ENCODE measurements around the gene ZNF407.

The ZNF407 gene

DNA sequence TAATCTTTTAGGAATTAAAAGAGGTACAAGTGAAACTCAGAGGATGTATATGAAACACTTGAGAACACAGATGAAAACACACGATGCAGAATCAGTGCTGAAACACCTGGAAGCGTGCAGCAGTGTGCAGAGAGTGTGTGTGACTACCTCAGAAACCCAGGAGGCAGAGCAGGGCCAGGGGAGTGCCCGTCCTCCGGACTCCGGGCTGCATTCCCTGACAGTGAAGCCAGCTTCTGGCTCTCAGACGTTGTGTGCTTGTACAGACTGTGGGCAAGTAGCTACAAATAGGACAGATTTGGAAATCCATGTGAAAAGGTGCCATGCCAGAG, 34.6 kb downstream of the ZNF407 start:
- H3K79me2 ChIP-seq (ENCODE audit: control insufficient read depth, insufficient read depth, low read length) = no peaks in the 10 kb centered on the region
- H3K9ac ChIP-seq (ENCODE audit: low read length) = no peak overlapping the region
- H3K4ac ChIP-seq (ENCODE audit: low read depth, low read length) = no peak overlapping the region
- no peaks in the 10 kb centered on the region for H3K79me1 ChIP-seq (ENCODE audit: low read length)
- no peak overlapping the region for H2BK15ac ChIP-seq (replicated peaks; ENCODE audit: low read depth)
- WGBS (ENCODE audit: extremely low coverage, insufficient coverage, low lambda C conversion rate) = no CpG with 5 or more reads among the region's 6 CpGs
- no peak overlapping the region for H3K4me3 ChIP-seq (ENCODE audit: low read length)
- H2AK5ac ChIP-seq (ENCODE audit: low read length) = no peak overlapping the region
- H3K36me3 ChIP-seq (ENCODE audit: control insufficient read depth, insufficient read depth, low read length) = no peaks in the 10 kb centered on the region
- no peak overlapping the region for H3K23ac ChIP-seq (ENCODE audit: low read length)
- no peak overlapping the region for H3K18ac ChIP-seq (ENCODE audit: low read length)
- no peaks in the 10 kb centered on the region for H3K4me1 ChIP-seq (ENCODE audit: control insufficient read depth, low read depth, low read length)
- H4K5ac ChIP-seq (ENCODE audit: low read length) = no peak overlapping the region
- H3K56ac ChIP-seq (ENCODE audit: low read length) = no peak overlapping the region
- H3K27me3 ChIP-seq (ENCODE audit: insufficient read depth, low read length, poor library complexity) = no peaks in the 10 kb centered on the region
- no peak for DNase-seq
- no peak overlapping the region for H4K8ac ChIP-seq (ENCODE audit: low read depth, low read length)
- H3K4me2 ChIP-seq (ENCODE audit: low read length) = no peak overlapping the region
- H2BK5ac ChIP-seq (ENCODE audit: low read length) = no peak overlapping the region
- H3K27ac ChIP-seq (ENCODE audit: low read depth, low read length) = no peak overlapping the region
- no peak overlapping the region for H2BK120ac ChIP-seq (ENCODE audit: low read depth, low read length)

DNA sequence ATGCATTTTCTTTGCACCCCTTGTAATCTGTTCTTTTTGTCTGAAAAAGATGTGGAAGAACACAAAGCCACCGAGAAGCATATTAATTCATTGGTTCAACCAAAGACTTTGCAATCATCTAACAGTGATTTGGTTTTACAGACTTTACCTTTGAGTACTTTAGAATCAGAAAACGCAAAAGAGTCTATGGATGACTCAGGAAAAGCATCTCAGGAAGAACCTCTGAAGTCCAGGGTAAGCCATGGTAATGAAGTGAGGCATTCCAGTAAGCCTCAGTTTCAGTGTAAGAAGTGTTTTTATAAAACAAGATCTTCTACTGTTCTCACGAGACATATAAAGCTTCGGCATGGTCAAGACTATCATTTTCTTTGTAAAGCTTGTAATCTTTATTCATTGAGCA, 35.2 kb downstream of the ZNF407 start:
- Histone ChIP-seq H3K23ac (ENCODE audit: low read length) (no peak overlapping the region), H3K9ac (ENCODE audit: low read length) (no peak overlapping the region), H4K5ac (ENCODE audit: low read length) (no peak overlapping the region), H3K36me3 (ENCODE audit: control insufficient read depth, insufficient read depth, low read length) (no peaks in the 10 kb centered on the region), H3K4ac (ENCODE audit: low read depth, low read length) (no peak overlapping the region), H3K56ac (ENCODE audit: low read length) (no peak overlapping the region), H2BK5ac (ENCODE audit: low read length) (no peak overlapping the region), H3K4me1 (ENCODE audit: control insufficient read depth, low read depth, low read length) (no peaks in the 10 kb centered on the region), H3K79me2 (ENCODE audit: control insufficient read depth, insufficient read depth, low read length) (no peaks in the 10 kb centered on the region), H3K79me1 (ENCODE audit: low read length) (no peaks in the 10 kb centered on the region), H3K27me3 (ENCODE audit: insufficient read depth, low read length, poor library complexity) (no peaks in the 10 kb centered on the region), H3K4me2 (ENCODE audit: low read length) (no peak overlapping the region), H2BK120ac (ENCODE audit: low read depth, low read length) (no peak overlapping the region), H2BK15ac (replicated peaks; ENCODE audit: low read depth) (no peak overlapping the region), H3K18ac (ENCODE audit: low read length) (no peak overlapping the region), H3K4me3 (ENCODE audit: low read length) (no peak overlapping the region), H2AK5ac (ENCODE audit: low read length) (no peak overlapping the region), H3K27ac (ENCODE audit: low read depth, low read length) (no peak overlapping the region), H4K8ac (ENCODE audit: low read depth, low read length) (no peak overlapping the region)
- no CpG with 5 or more reads among the region's 4 CpGs for WGBS (ENCODE audit: extremely low coverage, insufficient coverage, low lambda C conversion rate)
- DNase-seq = no peak

DNA sequence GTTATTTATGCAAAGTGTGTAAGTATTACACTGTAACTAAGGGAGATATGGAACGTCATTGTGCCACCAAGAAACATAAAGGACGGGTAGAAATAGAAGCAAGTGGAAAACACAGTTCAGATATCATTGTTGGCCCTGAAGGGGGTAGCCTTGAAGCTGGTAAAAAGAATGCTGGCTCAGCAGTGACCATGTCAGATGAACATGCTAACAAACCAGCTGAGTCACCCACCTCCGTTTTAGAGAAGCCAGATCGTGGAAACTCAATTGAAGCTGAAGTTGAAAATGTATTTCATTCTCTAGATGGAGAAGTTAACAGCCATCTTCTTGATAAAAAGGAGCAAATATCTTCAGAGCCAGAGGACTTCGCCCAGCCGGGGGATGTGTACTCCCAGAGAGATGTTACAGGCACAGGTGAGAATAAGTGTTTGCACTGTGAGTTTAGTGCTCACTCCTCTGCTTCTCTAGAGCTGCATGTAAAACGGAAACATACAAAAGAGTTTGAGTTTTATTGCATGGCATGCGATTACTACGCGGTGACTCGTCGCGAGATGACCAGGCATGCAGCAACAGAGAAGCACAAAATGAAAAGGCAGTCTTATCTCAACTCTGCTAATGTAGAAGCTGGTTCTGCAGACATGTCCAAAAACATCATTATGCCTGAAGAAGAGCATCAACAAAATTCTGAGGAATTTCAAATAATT, 36.1 kb downstream of the ZNF407 start:
- no peak for DNase-seq
- no peak overlapping the region for H2AK5ac ChIP-seq (ENCODE audit: low read length)
- no peak overlapping the region for H3K4ac ChIP-seq (ENCODE audit: low read depth, low read length)
- no peak overlapping the region for H4K8ac ChIP-seq (ENCODE audit: low read depth, low read length)
- H2BK120ac ChIP-seq (ENCODE audit: low read depth, low read length) = no peak overlapping the region
- no CpG with 5 or more reads among the region's 13 CpGs for WGBS (ENCODE audit: extremely low coverage, insufficient coverage, low lambda C conversion rate)
- no peaks in the 10 kb centered on the region for H3K79me2 ChIP-seq (ENCODE audit: control insufficient read depth, insufficient read depth, low read length)
- no peak overlapping the region for H3K56ac ChIP-seq (ENCODE audit: low read length)
- no peak overlapping the region for H2BK5ac ChIP-seq (ENCODE audit: low read length)
- no peak overlapping the region for H3K23ac ChIP-seq (ENCODE audit: low read length)
- H3K4me1 ChIP-seq (ENCODE audit: control insufficient read depth, low read depth, low read length) = no peaks in the 10 kb centered on the region
- no peak overlapping the region for H4K5ac ChIP-seq (ENCODE audit: low read length)
- H3K18ac ChIP-seq (ENCODE audit: low read length) = no peak overlapping the region
- H3K36me3 ChIP-seq (ENCODE audit: control insufficient read depth, insufficient read depth, low read length) = no peaks in the 10 kb centered on the region
- H3K27me3 ChIP-seq (ENCODE audit: insufficient read depth, low read length, poor library complexity) = no peaks in the 10 kb centered on the region
- H3K4me2 ChIP-seq (ENCODE audit: low read length) = no peak overlapping the region
- no peaks in the 10 kb centered on the region for H3K79me1 ChIP-seq (ENCODE audit: low read length)
- no peak overlapping the region for H3K9ac ChIP-seq (ENCODE audit: low read length)
- H3K27ac ChIP-seq (ENCODE audit: low read depth, low read length) = no peak overlapping the region
- no peak overlapping the region for H2BK15ac ChIP-seq (replicated peaks; ENCODE audit: low read depth)
- no peak overlapping the region for H3K4me3 ChIP-seq (ENCODE audit: low read length)

DNA sequence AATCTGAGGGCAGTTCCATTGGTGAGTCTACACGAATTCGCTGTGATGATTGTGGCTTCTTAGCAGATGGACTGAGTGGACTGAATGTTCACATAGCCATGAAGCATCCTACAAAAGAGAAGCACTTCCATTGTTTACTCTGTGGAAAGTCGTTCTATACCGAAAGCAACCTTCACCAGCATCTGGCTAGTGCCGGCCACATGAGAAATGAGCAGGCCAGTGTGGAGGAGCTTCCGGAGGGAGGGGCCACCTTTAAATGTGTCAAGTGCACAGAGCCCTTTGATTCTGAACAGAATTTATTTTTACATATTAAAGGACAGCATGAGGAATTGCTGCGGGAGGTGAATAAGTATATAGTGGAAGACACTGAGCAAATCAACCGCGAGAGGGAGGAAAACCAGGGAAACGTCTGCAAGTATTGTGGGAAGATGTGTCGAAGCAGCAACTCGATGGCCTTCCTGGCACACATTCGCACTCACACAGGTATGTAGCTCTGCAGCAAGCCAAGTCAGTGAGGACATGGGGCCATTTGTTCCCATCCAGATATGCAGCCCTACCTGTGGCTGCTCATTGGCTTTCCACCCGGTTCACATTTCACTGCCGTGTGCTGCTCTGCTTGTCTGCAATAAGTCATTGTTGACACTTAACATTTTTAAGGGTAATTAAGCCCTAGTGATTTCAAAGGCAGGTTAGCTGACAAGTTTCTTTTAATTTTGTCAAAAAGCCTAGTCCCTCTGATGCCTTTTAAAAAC, 37.7 kb downstream of the ZNF407 start:
- Histone ChIP-seq H2AK5ac (ENCODE audit: low read length) (no peak overlapping the region), H2BK15ac (replicated peaks; ENCODE audit: low read depth) (no peak overlapping the region), H3K27ac (ENCODE audit: low read depth, low read length) (no peak overlapping the region), H3K79me1 (ENCODE audit: low read length) (no peaks in the 10 kb centered on the region), H3K4me2 (ENCODE audit: low read length) (no peak overlapping the region), H3K4ac (ENCODE audit: low read depth, low read length) (no peak overlapping the region), H2BK5ac (ENCODE audit: low read length) (no peak overlapping the region), H3K27me3 (ENCODE audit: insufficient read depth, low read length, poor library complexity) (no peaks in the 10 kb centered on the region), H3K36me3 (ENCODE audit: control insufficient read depth, insufficient read depth, low read length) (no peaks in the 10 kb centered on the region), H3K23ac (ENCODE audit: low read length) (no peak overlapping the region), H3K9ac (ENCODE audit: low read length) (no peak overlapping the region), H4K8ac (ENCODE audit: low read depth, low read length) (no peak overlapping the region), H3K4me1 (ENCODE audit: control insufficient read depth, low read depth, low read length) (no peaks in the 10 kb centered on the region), H2BK120ac (ENCODE audit: low read depth, low read length) (no peak overlapping the region), H3K18ac (ENCODE audit: low read length) (no peak overlapping the region), H3K79me2 (ENCODE audit: control insufficient read depth, insufficient read depth, low read length) (no peaks in the 10 kb centered on the region), H3K56ac (ENCODE audit: low read length) (no peak overlapping the region), H4K5ac (ENCODE audit: low read length) (no peak overlapping the region), H3K4me3 (ENCODE audit: low read length) (no peak overlapping the region)
- no peak for DNase-seq
- no CpG with 5 or more reads among the region's 15 CpGs for WGBS (ENCODE audit: extremely low coverage, insufficient coverage, low lambda C conversion rate)

DNA sequence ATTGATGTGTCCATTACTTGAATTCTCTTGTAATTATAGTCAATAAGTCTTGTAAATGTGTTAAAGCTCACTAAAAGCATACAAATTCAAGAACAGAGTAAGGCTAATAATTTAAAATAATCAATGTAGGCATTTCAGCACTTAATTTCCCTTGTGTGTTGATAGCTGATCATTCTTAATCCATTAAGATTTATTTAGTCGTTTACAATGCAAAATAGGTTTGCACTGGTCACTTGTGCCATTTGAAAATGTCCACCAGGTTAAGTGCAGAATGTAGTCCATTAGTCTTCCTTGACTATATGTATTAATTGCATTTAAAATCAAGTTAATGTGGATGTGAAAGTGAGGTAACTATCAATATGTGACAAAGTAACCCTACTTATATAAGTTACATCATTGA, 39.4 kb downstream of the ZNF407 start:
- H4K8ac ChIP-seq (ENCODE audit: low read depth, low read length) = no peak overlapping the region
- H2BK15ac ChIP-seq (replicated peaks; ENCODE audit: low read depth) = no peak overlapping the region
- no peak overlapping the region for H3K56ac ChIP-seq (ENCODE audit: low read length)
- no peak overlapping the region for H4K5ac ChIP-seq (ENCODE audit: low read length)
- no peak overlapping the region for H2BK120ac ChIP-seq (ENCODE audit: low read depth, low read length)
- H3K79me1 ChIP-seq (ENCODE audit: low read length) = no peaks in the 10 kb centered on the region
- H3K27ac ChIP-seq (ENCODE audit: low read depth, low read length) = no peak overlapping the region
- no peak overlapping the region for H3K23ac ChIP-seq (ENCODE audit: low read length)
- no CpG with 5 or more reads among the region's 1 CpG for WGBS (ENCODE audit: extremely low coverage, insufficient coverage, low lambda C conversion rate)
- no peak overlapping the region for H2AK5ac ChIP-seq (ENCODE audit: low read length)
- H3K4me2 ChIP-seq (ENCODE audit: low read length) = no peak overlapping the region
- no peaks in the 10 kb centered on the region for H3K36me3 ChIP-seq (ENCODE audit: control insufficient read depth, insufficient read depth, low read length)
- H2BK5ac ChIP-seq (ENCODE audit: low read length) = no peak overlapping the region
- no peaks in the 10 kb centered on the region for H3K4me1 ChIP-seq (ENCODE audit: control insufficient read depth, low read depth, low read length)
- H3K27me3 ChIP-seq (ENCODE audit: insufficient read depth, low read length, poor library complexity) = no peaks in the 10 kb centered on the region
- H3K4me3 ChIP-seq (ENCODE audit: low read length) = no peak overlapping the region
- H3K9ac ChIP-seq (ENCODE audit: low read length) = no peak overlapping the region
- no peak overlapping the region for H3K18ac ChIP-seq (ENCODE audit: low read length)
- DNase-seq = no peak
- H3K4ac ChIP-seq (ENCODE audit: low read depth, low read length) = no peak overlapping the region
- H3K79me2 ChIP-seq (ENCODE audit: control insufficient read depth, insufficient read depth, low read length) = no peaks in the 10 kb centered on the region

DNA sequence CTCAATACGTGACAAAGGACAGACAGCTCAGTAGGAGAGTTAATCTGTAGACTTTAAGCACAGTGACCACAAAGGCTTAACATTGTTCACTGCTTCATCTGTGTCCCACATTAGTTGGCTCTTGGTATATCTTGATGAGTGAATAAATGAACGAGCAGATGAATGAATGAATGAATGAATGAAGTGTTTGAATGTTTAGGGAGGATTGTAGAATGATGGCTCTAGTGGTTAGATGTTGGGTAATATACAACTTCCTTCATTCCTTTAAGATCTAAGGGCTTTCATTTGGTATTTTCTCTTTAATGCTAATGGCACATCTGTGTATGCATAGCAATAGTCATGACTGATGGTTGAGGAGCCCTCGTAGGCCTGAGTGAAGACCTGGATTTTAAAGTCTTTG, 40.5 kb downstream of the ZNF407 start:
- no peaks in the 10 kb centered on the region for H3K79me2 ChIP-seq (ENCODE audit: control insufficient read depth, insufficient read depth, low read length)
- no peak overlapping the region for H2BK5ac ChIP-seq (ENCODE audit: low read length)
- no peak overlapping the region for H3K27ac ChIP-seq (ENCODE audit: low read depth, low read length)
- no peak overlapping the region for H3K18ac ChIP-seq (ENCODE audit: low read length)
- no peak overlapping the region for H4K5ac ChIP-seq (ENCODE audit: low read length)
- no peak overlapping the region for H3K4me2 ChIP-seq (ENCODE audit: low read length)
- 100% methylated on average over 1 of the region's 3 CpGs for WGBS (ENCODE audit: extremely low coverage, insufficient coverage, low lambda C conversion rate)
- H3K9ac ChIP-seq (ENCODE audit: low read length) = no peak overlapping the region
- no peaks in the 10 kb centered on the region for H3K36me3 ChIP-seq (ENCODE audit: control insufficient read depth, insufficient read depth, low read length)
- H3K4ac ChIP-seq (ENCODE audit: low read depth, low read length) = no peak overlapping the region
- no peak overlapping the region for H3K23ac ChIP-seq (ENCODE audit: low read length)
- H2BK120ac ChIP-seq (ENCODE audit: low read depth, low read length) = no peak overlapping the region
- H3K79me1 ChIP-seq (ENCODE audit: low read length) = no peaks in the 10 kb centered on the region
- H3K56ac ChIP-seq (ENCODE audit: low read length) = no peak overlapping the region
- H2BK15ac ChIP-seq (replicated peaks; ENCODE audit: low read depth) = no peak overlapping the region
- no peak for DNase-seq
- no peak overlapping the region for H3K4me3 ChIP-seq (ENCODE audit: low read length)
- no peak overlapping the region for H4K8ac ChIP-seq (ENCODE audit: low read depth, low read length)
- no peak overlapping the region for H2AK5ac ChIP-seq (ENCODE audit: low read length)
- H3K27me3 ChIP-seq (ENCODE audit: insufficient read depth, low read length, poor library complexity) = no peaks in the 10 kb centered on the region
- no peaks in the 10 kb centered on the region for H3K4me1 ChIP-seq (ENCODE audit: control insufficient read depth, low read depth, low read length)
